Measurements from ENCODE around the gene PIBF1. TPM values are rescaled to one million over a fixed set of nuclear protein-coding genes. Genes with fewer than 3 reads are reported as not detected.
A peak's percentile ranks its signal among the peaks of the same experiment; 100 is the strongest.

PIBF1 gene
- total RNA-seq, 4 donors from 2014 or later, result 11.4 to 21.1 (median 13.5) TPM

DNA sequence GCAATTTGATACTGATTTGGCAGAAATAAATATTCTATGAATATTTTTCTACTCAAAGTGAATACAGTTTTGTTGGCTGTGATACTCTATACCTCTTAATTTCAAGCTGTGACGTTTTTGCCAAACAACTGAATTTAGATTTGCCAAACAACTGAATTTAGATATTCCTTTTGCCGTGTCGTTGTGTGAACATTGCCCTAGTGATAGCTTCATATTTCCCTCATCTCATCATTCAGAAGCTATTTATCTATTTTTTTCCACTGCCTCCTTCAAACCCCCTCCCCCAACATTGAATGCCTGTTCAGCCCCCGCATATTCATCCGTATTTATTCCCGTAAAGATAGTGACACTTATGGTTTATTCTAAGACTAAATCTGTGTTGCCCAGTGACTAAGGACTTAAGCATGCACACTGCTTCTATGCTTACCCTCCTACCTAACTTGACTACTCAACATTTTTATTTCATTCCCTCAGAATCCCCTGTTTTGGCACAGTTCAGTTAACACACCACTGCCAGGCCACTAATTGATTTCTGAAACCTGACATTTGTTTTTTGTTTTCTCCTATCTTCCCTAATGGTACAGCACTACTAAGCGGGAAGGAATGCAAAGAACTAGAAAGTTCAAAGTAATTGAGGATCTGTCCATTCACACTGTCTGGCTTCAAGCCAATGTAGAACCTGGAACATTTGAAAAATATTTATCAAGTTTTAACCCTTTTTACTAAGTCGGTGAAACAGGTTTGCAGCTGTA is 274.1 kb downstream of the PIBF1 start:
- H3K4me3 ChIP-seq (ENCODE audit: low read depth, poor library complexity, severe bottlenecking), result no peak overlapping the region
- WGBS, 2 donors, result 47 to 50% methylated on average over 8 of the region's 8 CpGs
- TF ChIP-seq, protein P1, sequence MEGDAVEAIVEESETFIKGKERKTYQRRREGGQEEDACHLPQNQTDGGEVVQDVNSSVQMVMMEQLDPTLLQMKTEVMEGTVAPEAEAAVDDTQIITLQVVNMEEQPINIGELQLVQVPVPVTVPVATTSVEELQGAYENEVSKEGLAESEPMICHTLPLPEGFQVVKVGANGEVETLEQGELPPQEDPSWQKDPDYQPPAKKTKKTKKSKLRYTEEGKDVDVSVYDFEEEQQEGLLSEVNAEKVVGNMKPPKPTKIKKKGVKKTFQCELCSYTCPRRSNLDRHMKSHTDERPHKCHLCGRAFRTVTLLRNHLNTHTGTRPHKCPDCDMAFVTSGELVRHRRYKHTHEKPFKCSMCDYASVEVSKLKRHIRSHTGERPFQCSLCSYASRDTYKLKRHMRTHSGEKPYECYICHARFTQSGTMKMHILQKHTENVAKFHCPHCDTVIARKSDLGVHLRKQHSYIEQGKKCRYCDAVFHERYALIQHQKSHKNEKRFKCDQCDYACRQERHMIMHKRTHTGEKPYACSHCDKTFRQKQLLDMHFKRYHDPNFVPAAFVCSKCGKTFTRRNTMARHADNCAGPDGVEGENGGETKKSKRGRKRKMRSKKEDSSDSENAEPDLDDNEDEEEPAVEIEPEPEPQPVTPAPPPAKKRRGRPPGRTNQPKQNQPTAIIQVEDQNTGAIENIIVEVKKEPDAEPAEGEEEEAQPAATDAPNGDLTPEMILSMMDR (IDR thresholded peaks at IDR 0.05), result no peak
- no peak for TF ChIP-seq POLR2A (IDR thresholded peaks at IDR 0.05)
- intact Hi-C loops (cut with DNase I; ENCODE audit: low total_unique reads), result no loop called here
- DNase-seq (ENCODE audit: low spot score in 2 of 2), result no peak

DNA sequence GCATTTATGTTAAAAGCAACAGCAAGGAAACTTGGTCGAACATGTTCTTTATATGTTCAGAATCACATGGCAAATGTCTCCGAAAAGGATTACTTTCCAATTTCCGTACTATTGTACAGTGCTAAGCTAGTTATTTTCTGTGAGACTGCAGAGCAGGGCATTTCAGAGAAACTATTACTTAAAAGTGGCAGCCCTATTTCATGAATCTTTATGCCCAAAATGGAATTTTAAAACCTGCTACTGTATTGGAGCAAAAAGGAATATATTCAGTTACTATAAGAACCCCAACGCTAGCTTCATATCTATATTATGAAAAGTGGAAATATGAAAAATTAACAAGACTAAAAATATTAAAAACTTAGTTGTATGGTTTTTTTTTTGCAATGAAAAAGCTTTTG is 274.6 kb downstream of the PIBF1 start:
- no peak overlapping the region for H3K4me3 ChIP-seq (ENCODE audit: low read depth, poor library complexity, severe bottlenecking)
- intact Hi-C loops (cut with DNase I; ENCODE audit: low total_unique reads), result no loop called here

DNA sequence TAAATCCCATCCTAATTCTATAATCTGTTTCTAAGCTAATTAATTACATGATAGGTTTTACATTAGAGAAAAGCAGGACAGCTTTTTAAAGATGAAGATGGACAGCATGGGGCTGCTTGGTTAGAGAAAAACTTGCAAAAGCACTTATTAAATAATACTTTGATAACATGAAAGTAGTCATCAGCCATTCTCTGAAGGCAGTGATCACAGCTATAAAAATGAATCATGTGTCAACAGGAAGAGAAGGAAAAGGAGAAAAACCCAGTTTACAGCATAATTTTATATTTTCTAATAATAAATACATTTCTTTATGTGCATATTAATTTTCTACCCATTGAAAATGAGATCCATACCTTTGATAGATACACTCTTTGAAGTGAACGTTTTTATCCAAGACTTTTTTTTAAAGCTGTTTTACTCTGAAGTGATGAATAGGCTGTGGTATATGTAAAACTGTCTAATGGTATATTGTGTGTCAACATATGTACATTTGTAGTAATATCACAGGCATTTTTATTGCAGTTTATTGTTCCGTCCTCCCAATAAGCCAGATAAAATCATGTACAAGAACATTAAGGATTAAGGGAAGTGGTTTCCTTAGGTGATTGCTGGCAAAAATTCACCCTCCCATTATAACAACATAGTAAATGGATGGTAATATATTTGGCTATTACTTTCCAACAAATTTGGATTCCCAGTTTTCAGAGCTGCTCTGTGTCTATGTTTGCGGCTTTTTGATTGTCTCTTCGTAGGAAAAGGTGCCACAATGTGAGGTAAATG is 275.5 kb downstream of the PIBF1 start:
- WGBS, 2 donors, result 53 to 59% methylated on average over 4 of the region's 4 CpGs
- DNase-seq (ENCODE audit: low spot score in 2 of 2), result no peak
- no peak overlapping the region for H3K4me3 ChIP-seq (ENCODE audit: low read depth, poor library complexity, severe bottlenecking)
- TF ChIP-seq, protein P1 (IDR thresholded peaks at IDR 0.05), result no peak
- TF ChIP-seq POLR2A (IDR thresholded peaks at IDR 0.05), result no peak
- intact Hi-C loops (cut with DNase I; ENCODE audit: low total_unique reads), result no loop called here

More for the DNA sequence above, 274.6 kb downstream of the PIBF1 start:
- 48 to 60% methylated on average over 4 of the region's 4 CpGs for WGBS, 2 donors
- DNase-seq (ENCODE audit: low spot score in 2 of 2), result no peak
- no peak for TF ChIP-seq POLR2A (IDR thresholded peaks at IDR 0.05)

DNA sequence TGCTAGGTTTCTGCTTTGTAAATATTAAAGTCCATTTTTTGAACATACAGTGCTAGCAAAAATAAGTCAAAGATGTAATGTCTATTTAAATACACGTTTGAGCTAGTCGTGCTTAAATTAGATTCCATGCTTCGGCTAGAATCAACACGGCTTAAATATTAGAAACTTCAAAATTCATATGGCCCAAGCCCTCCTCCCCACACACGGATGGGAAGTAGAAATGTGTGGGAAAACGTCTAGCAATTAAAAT is 276.1 kb downstream of the PIBF1 start:
- no peak overlapping the region for H3K4me3 ChIP-seq (ENCODE audit: low read depth, poor library complexity, severe bottlenecking)
- WGBS, 2 donors, result 12 to 15% methylated on average over 6 of the region's 6 CpGs
- TF ChIP-seq, protein P1 (IDR thresholded peaks at IDR 0.05), result no peak
- TF ChIP-seq POLR2A (IDR thresholded peaks at IDR 0.05), result no peak
- DNase-seq (ENCODE audit: low spot score in 2 of 2), result no peak
- intact Hi-C loops (cut with DNase I; ENCODE audit: low total_unique reads), result no loop called here

DNA sequence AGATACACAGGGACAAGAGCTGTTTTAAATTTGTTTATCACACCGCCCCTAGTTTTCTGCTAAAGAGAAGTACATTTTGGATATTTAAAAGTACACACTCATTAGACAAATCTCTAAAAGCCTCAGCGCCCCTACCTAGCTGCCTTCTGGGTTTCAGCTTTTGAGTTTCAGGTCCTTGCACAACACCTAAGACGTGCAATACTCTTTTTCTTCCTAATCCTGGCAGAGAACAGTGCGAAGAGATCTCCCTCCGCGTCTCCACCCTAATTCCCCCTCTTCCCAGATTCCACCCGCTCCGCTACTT is 276.5 kb downstream of the PIBF1 start:
- no peak for DNase-seq (ENCODE audit: low spot score in 2 of 2)
- WGBS, 2 donors, result 1 to 3% methylated on average over 8 of the region's 8 CpGs
- no peak for TF ChIP-seq POLR2A (IDR thresholded peaks at IDR 0.05)
- TF ChIP-seq, protein P1 (IDR thresholded peaks at IDR 0.05), result no peak
- no peak overlapping the region for H3K4me3 ChIP-seq (ENCODE audit: low read depth, poor library complexity, severe bottlenecking)
- intact Hi-C loops (cut with DNase I; ENCODE audit: low total_unique reads), result no loop called here

DNA sequence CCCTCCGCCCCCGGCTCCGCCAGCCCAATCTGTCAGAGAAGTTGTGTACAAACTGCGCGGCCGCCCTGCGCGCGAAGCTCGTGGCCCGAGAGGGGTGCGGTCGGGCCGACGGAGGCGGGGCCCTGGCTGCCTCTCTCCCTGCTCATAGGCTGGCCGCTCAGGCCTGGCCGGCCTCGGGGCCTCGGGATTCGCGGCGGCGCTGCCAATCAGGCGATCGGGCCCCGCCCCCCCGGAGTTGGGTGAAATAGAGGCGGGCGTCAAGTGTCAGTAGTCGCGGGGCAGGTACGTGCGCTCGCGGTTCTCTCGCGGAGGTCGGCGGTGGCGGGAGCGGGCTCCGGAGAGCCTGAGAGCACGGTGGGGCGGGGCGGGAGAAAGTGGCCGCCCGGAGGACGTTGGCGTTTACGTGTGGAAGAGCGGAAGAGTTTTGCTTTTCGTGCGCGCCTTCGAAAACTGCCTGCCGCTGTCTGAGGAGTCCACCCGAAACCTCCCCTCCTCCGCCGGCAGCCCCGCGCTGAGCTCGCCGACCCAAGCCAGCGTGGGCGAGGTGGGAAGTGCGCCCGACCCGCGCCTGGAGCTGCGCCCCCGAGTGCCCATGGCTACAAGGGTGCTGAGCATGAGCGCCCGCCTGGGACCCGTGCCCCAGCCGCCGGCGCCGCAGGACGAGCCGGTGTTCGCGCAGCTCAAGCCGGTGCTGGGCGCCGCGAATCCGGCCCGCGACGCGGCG is 277.0 kb downstream of the PIBF1 start, which contains the start of gene KLF5:
Gene KLF5 (plus strand): TSS at position 270 of the 724 bp plus-strand sequence. CDS start 323 bp downstream, at position 593.
- WGBS, 2 donors, result 0 to 1% methylated on average over 17 to 56 of the region's 93 CpGs
- intact Hi-C loops (cut with DNase I; ENCODE audit: low total_unique reads), result no loop called here

More for the DNA sequence above, 277.0 kb downstream of the PIBF1 start, which contains the start of gene KLF5:
- TF ChIP-seq, protein P1 (IDR thresholded peaks at IDR 0.05), result no peak
- TF ChIP-seq POLR2A (IDR thresholded peaks at IDR 0.05), result peak in 1 of 2 donors; percentile 87
- peak within 1 kb of the TSS; percentile 70 for H3K4me3 ChIP-seq (ENCODE audit: low read depth, poor library complexity, severe bottlenecking)
- DNase-seq (ENCODE audit: low spot score in 2 of 2), result peak; percentile 97 to 99

All from lower leg skin (tissue), 4 donors.